Activated CD4-positive, CD25-positive, alpha-beta regulatory T cell treated with anti-CD3 and anti-CD28 coated beads, Interleukin-2, amount 50 U/mL, for 72 hours (primary cell): ENCODE results near the gene LMNB1.
"Not testable (repeated sequence)": the region's sequence is repeated elsewhere in the genome, so short reads cannot be mapped to it uniquely, and the experiment has no call there.

ENCODE experiments used
- DNase-seq: peaks from one replicate; pipeline ENCODE4 v3.0.0; 2021

Gene LMNB1

GRCh38 chr5:126776499-126777256 is at the start of gene LMNB1:
Gene LMNB1, plus strand, starts transcription at chr5:126777136. Its CDS starts 373 bp downstream, at chr5:126777509.
- DNase-seq = peak; percentile 96

GRCh38 chr5:126732716-126733115 is 44.2 kb upstream of the LMNB1 start:
- DNase-seq = no peak

GRCh38 chr5:126734573-126734972 is 42.4 kb upstream of the LMNB1 start:
- DNase-seq = not testable (repeated sequence)

GRCh38 chr5:126736141-126736540 is 40.8 kb upstream of the LMNB1 start:
- DNase-seq = no peak

GRCh38 chr5:126741361-126741760 is 35.6 kb upstream of the LMNB1 start:
- no peak for DNase-seq

GRCh38 chr5:126742425-126742824 is 34.5 kb upstream of the LMNB1 start:
- DNase-seq = no peak

GRCh38 chr5:126744836-126745235 is 32.1 kb upstream of the LMNB1 start:
- no peak for DNase-seq

GRCh38 chr5:126745259-126745992 is 31.5 kb upstream of the LMNB1 start:
- no peak for DNase-seq

GRCh38 chr5:126746290-126746689 is 30.6 kb upstream of the LMNB1 start:
- no peak for DNase-seq

- DNase-seq = no peak
These were observed 24.7 kb upstream of the LMNB1 start for GRCh38 chr5:126752081-126752785.

- DNase-seq = no peak
These were observed 23.7 kb upstream of the LMNB1 start for GRCh38 chr5:126753227-126753626.

GRCh38 chr5:126754609-126755008 is 22.3 kb upstream of the LMNB1 start:
- DNase-seq = no peak

GRCh38 chr5:126755593-126755992 is 21.3 kb upstream of the LMNB1 start:
- DNase-seq = no peak

GRCh38 chr5:126757713-126758357 is 19.1 kb upstream of the LMNB1 start:
- DNase-seq = no peak

- DNase-seq = no peak
These were observed 13.6 kb upstream of the LMNB1 start for GRCh38 chr5:126763371-126763770.

GRCh38 chr5:126769703-126770102 is 7.2 kb upstream of the LMNB1 start:
- DNase-seq = no peak

- DNase-seq = not testable (repeated sequence)
These were observed 3.4 kb upstream of the LMNB1 start for GRCh38 chr5:126773536-126773935.

- not testable (repeated sequence) for DNase-seq
These were observed 2.3 kb upstream of the LMNB1 start for GRCh38 chr5:126774595-126774994.

- DNase-seq = peak; percentile 73
These were observed 480 bp downstream of the LMNB1 start for GRCh38 chr5:126777257-126777974.

GRCh38 chr5:126777975-126778674 is 1.2 kb downstream of the LMNB1 start:
- peak; percentile 86 for DNase-seq

- no peak for DNase-seq
These were observed 1.9 kb downstream of the LMNB1 start for GRCh38 chr5:126778675-126779403.
